GM21825 (cell line): ENCODE measurements around the gene SLC16A12.
"Not testable (repeated sequence)": the region's sequence is repeated elsewhere in the genome, so short reads cannot be mapped to it uniquely, and the experiment has no call there.

Experiments
- ATAC-seq: cut with Tn5 transposase; IDR thresholded peaks from one replicate; pipeline ENCODE4 v1.9.1; 2021; ENCODE audit warnings: mild to moderate bottlenecking, moderate library complexity; ENCODE audit not compliant: unreplicated experiment

The SLC16A12 gene

GRCh38 chr10:89426230-89426868 is 109.0 kb downstream of the SLC16A12 start:
- no peak for ATAC-seq

GRCh38 chr10:89425000-89425399 is 110.4 kb downstream of the SLC16A12 start:
- ATAC-seq, result no peak

GRCh38 chr10:89421018-89421476 is 114.3 kb downstream of the SLC16A12 start:
- no peak for ATAC-seq

- ATAC-seq, result no peak
Measured at GRCh38 chr10:89419548-89419947, 115.8 kb downstream of the SLC16A12 start.

- no peak for ATAC-seq
Measured at GRCh38 chr10:89416465-89416864, 118.9 kb downstream of the SLC16A12 start.

- peak; percentile 37 for ATAC-seq
Measured at GRCh38 chr10:89414879-89415821, 120.2 kb downstream of the SLC16A12 start.

GRCh38 chr10:89414146-89414878 is 121.1 kb downstream of the SLC16A12 start, which contains the start of gene IFIT5:
TSS of gene IFIT5 (plus strand) at chr10:89414568. CDS start at chr10:89414799, 231 bp downstream.
- ATAC-seq, result peak; percentile 63

- ATAC-seq, result no peak
Measured at GRCh38 chr10:89413398-89413912, 121.9 kb downstream of the SLC16A12 start.

- not testable (repeated sequence) for ATAC-seq
Measured at GRCh38 chr10:89412276-89412675, 123.1 kb downstream of the SLC16A12 start.

- ATAC-seq, result not testable (repeated sequence)
Measured at GRCh38 chr10:89411135-89411534, 124.3 kb downstream of the SLC16A12 start.

GRCh38 chr10:89410551-89410950 is 124.8 kb downstream of the SLC16A12 start:
- ATAC-seq, result not testable (repeated sequence)

GRCh38 chr10:89409282-89409681 is 126.1 kb downstream of the SLC16A12 start:
- not testable (repeated sequence) for ATAC-seq

GRCh38 chr10:89407792-89408191 is 127.6 kb downstream of the SLC16A12 start:
- ATAC-seq, result not testable (repeated sequence)

- ATAC-seq, result not testable (repeated sequence)
Measured at GRCh38 chr10:89406178-89406577, 129.2 kb downstream of the SLC16A12 start.

- ATAC-seq, result no peak
Measured at GRCh38 chr10:89404104-89405047, 131.0 kb downstream of the SLC16A12 start.

- ATAC-seq, result no peak
Measured at GRCh38 chr10:89403043-89403442, 132.4 kb downstream of the SLC16A12 start.

GRCh38 chr10:89399956-89400355 is 135.4 kb downstream of the SLC16A12 start:
- no peak for ATAC-seq

GRCh38 chr10:89398003-89398749 is 137.2 kb downstream of the SLC16A12 start:
- no peak for ATAC-seq

GRCh38 chr10:89395141-89395540 is 140.3 kb downstream of the SLC16A12 start:
- no peak for ATAC-seq
